Activated CD4-positive, CD25-positive, alpha-beta regulatory T cell (primary cell): Measurements from ENCODE around the gene WDR82.

Experiments used
- DNase-seq, 4 experiments: peaks; one replicate each; lab custom pipeline; 2025; lab: John Stamatoyannopoulos, UW

WDR82 gene

DNA sequence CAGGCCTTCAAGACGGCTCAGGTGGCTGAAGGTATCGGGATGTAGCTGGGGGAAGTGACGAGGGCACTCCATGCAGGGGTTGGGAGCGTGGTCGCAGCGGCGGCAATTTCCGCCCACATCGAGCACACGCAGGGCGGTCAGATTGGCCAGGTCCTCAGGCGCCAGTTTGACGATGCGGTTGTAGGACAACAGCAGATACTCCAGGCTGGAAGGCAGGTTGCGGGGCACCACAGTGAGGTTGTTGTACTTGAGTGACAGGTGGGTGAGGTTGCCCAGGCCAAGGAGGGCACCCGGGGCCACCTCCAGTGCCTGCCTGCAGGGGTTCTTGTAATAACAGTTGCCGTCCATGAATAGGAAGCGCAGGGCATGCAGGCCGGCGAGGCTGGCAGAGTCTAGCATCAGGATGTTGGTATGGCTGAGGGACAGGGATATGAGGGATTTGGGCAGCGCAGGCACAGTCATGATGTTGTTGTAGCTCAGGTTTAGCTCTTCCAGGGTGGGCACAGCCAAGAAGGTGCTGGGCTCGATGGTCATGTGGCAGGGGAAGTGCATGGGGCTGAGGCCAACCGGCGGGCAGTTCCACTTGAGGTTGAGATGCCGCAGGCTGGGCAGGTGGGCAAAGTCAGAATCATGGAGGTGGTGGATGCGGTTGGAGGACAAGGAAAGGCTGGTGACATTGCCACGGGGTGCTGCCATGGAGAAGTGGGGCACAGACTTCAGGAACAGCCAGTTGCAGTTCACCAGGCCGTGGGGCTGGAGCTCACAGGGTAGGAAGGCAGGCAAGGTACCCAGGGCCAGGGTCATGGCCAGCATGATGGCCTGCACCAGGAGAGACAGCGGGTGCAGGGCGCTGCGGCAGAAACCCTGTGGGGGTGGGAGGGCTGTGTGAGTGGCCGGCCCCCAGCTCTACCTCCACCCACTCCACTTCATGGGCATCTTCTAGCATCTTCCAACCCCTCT, 54.7 kb downstream of the WDR82 start:
- no peak for DNase-seq

DNA sequence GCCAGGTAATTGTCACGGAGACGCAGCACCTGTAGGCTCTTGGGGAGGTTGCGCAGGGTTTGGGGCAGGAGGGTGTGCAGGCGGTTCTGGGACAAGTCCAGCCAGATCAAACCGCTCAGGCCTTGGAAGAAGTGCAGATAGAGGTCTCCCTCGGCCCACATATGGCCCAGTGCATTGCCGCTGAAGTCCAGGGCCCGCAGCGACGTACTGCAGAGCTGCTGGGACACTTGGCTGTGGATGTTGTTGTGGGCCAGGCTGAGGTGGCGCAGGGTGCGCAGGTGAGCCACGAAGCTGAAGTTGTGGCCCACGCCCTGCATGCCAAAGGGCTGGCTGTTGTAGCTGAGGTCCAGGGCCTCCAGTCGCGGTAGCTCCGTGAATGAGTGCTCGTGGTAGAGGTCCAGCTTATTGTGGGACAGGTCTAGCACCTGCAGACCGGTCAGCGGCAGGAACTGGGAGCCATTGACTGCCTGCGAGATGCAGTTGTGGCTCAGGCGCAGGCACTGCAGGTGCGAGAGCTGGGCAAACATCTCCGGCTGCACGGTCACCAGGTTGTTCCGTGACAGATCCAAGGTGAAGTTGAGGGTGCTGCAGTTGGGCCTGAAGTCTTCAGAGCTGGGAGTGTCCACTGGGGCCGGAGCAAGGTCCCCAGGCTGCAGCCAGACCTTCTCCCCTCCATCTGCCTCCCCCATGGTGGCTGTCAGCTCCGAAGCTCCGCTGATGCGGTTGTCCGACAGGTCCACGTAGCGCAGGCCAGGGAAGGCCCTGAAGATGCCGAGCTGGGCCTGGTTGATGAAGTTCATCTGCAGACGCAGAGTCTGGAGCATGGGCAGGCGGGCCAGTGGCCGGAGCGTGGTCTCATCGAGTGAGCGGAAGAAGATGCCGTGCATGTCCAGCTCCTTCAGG, 55.9 kb downstream of the WDR82 start:
- DNase-seq, result no peak

DNA sequence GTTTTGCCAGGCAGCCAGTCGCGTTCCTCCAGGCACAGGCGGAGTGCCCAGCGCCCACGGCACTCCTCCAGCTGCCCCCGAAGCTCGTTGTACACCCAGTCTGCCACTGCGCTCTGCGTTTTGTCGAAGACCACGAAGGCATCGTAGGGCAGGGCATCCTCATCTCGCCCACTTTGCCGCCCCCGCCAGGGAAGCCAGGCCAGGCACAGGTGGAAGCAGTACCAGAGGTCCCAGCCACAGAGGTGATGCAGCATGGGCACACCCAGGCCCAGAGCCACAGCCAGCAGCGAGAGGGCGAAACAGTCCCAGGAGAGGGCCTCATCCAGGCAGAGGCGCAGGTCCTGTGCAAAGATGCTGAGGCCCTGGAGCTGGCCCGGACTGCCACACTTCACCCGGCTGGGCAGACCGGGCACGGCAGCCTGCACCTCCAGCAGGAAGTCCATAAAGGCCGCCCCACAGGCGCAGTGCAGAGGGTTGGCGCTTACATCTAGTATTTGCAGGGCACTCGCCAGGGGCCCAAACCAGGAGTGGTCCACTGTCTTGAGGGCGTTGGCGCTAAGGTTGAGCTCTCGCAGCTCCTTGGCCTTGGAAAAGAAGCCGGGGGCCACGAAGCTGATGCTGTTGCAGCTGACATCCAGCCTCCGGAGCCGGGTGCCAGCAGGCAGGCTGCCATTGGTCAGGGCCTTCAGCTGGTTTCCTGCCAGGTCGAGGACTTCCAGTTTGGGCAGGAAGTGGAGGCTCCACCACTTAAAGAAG, 56.7 kb downstream of the WDR82 start:
- DNase-seq, result peak in 2 of 4 experiments; percentile 45 to 52

DNA sequence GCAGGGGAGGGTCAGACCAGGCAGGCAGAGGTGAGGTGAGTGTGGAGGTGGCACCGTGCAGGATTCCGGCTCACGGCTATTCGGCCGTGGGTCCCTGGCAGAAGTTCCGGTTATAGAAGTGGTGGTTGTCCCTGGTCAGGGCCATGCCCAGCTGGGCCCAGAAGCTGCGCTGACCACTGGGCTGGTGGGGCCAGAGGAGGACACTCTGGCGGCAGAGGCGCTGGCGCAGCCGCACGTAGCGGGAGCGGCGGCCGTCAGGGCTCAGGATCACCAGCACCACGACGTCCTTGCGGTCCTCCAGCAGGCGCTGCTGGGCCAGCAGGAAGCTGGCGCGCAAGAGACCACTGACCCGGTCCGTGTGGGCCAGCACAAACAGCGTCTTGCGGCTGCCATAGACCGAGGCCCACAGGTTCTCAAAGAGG, 57.3 kb downstream of the WDR82 start:
- DNase-seq, result no peak

DNA sequence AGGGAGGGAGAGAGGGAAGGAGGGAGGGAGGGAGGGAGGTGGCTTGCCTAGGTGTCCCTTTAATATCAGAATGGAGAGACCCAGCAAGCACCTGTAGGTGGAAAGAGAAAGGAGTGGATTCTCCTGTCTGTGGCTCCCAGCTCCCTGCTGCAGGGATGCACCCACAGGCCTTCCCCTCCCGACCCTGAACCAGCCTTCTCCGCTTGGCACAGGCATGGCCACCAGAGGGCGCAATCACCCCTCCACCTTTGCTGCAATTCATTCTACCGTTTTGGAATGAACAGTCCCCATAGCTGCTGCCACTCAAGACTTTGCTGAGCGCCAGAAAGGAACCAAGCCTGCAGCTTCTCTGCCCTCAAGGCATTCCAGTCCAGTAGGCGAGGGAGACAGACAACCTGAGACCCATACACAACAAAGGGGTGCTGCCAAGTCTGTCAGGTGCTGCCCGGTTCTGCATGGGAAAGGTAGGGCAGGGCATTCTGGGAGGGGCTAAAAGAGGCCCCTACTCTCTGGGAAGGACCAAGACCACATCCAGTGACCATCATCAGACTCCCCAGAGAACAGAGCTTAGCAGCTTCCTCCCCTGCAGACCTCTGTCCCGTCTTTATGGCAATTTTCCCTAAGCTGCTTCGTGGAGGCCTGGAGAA, 57.9 kb downstream of the WDR82 start:
- peak; percentile 75 to 91 (median 80) for DNase-seq

DNA sequence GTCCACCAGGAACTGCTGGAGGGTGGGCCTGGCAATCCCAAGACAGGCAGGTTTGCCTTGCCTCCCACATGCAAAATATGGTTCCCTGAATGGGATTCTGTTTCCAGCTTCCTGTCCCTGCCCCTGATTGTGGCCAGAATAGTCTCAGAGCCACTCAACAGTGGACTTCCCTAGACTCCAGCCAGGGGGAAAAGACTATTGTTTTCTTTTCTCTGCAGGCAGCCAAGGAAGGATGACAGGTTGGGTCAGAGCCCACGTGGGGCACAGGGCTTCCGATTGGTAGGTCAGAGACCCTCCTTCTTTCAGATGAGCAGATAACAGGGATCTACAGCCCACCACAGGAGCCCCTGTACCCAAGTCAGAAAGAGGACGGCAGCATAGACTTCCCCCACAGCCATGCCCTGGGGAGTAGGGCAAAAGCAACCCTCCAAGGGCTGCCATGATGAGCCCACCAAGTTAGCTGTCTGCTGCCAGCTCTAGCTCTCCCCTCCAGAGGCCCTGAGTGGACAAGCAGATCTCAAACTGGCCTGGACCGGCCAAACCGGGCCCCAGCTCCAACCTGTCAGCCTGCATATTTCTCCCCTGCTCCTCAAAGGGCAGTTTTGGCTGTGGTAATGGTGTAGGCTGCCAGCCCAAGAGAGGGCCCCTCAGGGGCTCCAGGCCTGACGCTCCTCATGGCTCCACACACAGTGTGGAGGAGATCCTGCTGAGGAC, 59.4 kb downstream of the WDR82 start:
- DNase-seq, result no peak

DNA sequence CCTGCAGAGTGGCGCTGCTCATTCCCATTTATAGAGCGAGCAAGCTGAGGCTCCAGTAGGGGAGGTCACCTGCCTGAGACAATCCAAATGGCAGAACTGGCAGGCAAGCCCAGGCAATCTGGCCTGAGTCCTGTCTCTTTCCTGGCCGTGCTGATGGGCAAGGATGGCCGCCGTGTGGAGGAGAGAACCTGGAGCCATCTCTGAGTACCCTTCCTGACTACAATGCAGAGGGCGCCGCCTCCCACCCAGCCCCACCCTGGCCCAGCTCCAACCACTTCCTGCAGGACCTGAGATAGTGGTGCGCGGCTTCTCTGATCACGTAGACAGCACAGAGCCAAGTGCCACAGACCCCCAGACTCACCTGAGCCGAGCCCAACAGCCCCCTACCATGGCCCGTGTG, 60.0 kb downstream of the WDR82 start:
- DNase-seq, result peak in 1 of 4 experiments; percentile 35

DNA sequence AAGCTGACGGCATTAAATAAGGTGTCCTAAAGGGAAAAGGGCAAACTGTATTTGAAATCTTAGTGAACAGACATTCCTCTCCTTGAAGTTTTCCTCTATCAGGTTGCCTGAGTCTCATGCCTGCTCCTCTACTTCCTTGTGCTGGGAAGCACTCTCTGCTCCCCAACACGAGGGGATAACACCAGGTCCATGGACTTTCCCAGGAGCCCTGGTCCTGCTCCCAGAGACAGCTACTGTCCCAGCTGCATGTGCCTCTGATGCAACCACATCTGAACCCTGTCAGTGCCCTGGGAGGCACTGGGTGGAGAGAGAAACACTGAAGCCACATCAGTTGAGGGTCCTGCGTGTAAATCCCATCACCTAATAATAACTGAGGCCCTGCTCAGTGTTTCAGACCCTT, 60.4 kb downstream of the WDR82 start:
- DNase-seq, result no peak

DNA sequence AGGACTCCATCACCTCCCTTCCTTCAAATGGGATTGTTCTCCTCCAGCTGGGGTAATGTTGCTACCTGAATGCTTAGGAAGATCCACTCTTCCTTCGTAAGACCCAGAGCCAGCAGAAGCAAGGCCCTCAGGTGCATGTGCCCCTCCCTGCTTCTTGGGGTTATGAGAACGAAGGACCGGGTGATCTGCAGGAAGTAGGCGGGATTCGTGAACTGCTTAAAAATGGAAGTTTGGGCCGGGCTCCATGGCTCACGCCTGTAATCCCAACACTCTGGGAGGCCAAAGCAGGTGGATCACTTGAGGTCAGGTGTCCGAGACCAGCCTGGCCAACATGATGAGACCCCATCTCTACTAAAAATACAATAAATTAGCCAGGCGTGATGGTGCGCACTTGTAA, 61.0 kb downstream of the WDR82 start:
- no peak for DNase-seq

DNA sequence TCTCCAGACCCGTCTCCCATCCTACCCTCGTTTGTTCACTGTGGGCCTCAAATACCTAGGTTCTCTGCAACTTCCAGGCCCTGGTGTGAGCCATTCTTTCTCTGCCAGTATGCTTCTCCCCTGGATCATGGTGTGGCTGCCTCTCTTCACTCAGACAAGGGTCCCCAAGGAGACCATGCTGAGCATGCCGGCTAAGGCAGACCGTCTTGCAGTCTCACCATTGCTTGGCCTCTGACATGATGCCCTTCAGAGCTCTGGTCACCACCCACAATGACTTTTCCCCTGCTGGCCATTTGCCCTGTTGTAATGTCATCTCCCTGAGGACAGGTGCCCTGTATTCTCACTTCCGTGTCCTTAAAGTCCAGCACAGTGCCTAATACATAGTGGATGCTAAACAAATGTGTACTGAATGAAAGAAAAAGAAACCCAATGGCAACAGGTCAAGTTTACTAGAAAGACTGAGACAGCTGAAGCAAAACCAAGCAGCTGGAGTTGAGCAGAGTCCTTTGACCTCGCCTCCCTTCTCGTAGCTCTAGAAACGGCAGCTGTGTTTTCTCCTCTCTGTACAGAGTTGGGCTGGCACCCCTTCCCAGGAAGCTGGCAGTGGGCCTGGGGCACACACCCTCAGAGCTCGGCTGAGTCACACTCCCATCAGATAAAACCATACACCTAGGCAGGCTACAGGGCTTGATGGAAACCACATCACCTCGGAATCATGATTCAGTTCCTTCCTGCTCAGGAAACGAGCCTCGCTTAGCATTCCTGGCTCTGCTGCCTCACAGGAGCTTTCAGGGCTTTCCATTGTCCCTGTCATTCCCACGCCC, 61.7 kb downstream of the WDR82 start:
- no peak for DNase-seq

DNA sequence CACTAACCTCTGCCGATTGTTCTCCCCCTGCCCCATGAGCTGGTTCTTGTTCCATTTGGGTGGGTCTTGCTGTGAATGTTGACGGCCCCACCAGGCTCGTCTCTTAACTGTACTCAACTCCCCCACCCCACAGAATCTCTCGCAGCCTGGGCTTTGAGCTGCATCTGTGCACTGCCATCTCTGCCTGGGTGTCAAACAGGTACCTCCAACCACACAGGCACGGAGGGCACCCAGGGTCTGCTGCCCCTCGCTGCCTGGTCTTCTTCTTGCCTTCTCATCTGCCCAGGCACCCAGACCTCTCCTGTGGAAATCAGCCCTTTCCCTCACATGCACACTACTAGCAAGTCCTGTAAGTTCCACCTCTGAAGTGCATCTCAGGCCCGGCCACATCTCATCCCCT, 63.1 kb downstream of the WDR82 start:
- DNase-seq, result no peak

DNA sequence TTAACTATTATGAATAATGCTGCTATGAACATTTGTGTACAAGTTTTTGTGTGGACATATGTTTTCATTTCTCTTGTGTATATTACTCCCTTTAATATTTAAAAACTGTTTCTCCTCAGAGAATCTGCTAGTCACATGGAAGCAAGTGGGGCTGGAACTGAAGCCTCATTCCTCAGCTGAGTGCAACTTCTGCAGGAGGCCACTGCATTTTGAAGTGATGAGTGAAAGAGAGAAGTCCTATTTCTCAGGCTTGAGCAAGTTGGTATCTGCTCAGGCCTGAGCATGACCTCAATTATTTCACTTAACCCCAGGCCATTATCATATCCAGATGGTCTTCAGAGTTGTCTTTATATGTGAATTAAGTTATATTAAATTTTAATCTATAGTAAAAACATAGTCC, 64.5 kb downstream of the WDR82 start:
- DNase-seq, result no peak

DNA sequence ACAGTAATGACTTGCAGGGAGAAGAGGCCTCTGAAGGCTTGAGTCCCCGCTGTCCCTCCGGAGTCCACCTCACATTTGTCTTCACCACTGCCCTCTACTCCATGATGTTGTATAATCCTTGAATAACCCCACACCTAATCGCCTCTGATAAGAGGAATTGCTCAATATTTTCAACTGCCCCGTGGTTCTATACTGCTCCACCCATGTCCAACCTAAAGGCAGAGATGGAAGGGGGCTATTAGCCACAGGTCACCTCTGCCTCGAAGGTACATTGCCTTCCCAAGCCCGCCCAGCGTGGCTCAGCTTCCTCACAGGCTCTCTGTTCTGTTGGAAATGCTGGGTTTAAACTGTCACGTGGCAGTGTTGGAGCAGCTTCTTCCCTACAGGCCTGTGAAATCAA, 65.4 kb downstream of the WDR82 start:
- DNase-seq, result no peak

DNA sequence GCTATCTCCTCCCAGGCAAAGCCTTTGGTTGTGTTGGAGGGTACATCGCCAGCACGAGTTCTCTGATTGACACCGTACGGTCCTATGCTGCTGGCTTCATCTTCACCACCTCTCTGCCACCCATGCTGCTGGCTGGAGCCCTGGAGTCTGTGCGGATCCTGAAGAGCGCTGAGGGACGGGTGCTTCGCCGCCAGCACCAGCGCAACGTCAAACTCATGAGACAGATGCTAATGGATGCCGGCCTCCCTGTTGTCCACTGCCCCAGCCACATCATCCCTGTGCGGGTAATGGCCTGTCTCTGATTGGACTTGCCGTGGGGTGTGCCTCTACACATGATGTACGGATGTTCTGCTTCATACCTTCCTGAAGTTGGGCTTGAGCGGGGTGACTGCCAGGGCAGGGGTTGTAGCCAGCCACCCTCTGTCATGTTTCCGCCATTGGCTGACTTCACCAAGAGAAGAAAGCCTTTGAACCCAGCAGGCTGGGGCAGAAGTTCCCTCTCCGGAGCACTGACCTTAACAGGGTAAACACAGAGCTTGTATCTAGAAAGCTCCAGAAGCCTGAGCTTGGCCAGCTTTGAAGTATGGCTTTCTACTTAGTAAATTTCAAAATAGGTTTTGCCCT, 67.1 kb downstream of the WDR82 start:
- no peak for DNase-seq

DNA sequence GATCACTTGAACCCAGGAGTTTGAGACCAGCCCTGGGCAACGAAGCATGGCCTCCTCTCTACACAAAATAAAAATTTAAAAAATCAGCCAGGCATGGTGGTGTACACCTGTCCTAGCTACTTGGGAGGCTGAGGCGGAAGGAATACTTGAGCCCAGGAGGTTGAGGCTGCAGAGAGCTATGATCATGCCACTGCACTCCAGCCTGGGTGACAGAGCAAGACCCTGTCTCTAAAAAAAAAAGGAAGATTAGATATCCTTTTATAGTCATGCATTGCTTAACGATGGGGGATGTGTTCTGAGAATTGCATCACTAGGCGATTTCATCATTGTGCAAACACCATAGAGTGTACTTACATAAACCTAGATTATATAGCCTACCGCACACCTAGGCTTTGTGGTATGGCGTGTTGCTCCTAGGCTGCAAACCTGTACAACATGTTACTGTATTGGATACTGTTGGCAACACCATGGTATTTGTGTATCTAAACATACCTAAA, 67.9 kb downstream of the WDR82 start:
- DNase-seq, result no peak

DNA sequence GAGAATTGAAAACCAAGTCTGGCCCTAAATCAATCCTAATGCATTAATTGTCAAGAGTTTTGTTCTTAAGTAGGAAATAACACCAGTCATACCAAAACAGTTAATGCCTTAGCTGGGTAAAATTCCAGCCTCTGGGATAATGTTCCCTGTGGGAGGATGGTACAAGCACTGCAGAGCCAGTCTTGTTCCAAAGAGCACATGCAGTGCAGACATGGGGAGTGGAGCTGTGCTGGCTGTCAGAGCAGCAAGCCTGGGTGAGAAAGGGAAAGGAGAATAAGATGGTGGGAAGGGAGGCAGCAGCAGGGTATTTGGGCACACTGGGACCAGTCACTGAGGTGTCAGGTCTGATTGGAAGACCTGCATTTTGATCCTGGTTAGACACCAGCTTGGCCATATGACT, 68.4 kb downstream of the WDR82 start:
- DNase-seq, result no peak

DNA sequence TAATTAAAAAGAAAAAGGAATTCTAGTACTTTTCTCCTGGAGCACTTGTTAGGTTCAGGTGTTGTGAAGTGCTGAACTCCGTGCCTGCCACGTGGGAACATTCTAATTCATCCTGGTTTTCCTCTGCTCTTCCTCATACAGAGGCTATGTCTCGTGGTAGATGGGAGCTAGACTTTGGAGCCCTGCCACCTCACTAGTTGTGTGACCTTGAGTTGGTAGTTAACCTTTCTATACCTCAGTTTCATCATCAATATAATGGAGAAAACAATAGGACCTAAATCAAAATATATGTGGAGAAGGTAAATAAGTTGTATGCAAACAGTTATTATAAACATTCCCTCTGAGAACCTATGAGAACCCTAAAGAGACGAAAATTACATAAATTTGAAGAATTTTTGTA, 69.9 kb downstream of the WDR82 start:
- DNase-seq, result no peak

DNA sequence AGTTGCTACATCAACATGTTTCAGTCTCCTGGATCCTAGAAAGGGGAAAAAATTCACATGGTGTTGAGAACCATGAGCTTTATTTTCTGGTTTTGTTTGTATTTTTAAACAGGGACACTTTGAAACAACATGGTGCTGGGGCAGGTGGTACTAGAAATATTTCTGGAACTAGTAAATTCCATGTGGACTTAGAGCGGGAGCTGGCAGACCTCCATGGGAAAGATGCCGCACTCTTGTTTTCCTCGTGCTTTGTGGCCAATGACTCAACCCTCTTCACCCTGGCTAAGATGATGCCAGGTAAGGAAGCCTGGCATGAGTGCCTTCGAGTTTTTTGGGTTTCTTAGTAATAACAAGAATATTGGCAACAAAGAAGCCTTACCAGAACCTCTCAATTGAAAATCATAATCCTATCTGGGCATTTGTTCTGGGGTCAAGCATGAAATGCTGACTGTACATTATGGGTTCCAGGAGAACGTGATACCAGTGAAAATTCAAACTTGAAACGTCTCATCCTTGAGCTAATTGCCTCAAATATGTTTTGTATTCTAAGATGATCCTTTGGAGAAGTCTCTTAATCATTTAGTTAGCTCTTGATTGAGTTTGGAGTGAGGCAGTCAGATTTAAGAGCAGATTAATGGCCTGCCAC, 72.6 kb downstream of the WDR82 start:
- no peak for DNase-seq
